Left ventricle myocardium inferior (tissue), 1 donor: ENCODE measurements around the gene PAX6. TPM values are rescaled to one million over a fixed set of nuclear protein-coding genes. Genes with fewer than 3 reads are reported as not detected.

Experiments used
- DNase-seq: peaks from one replicate; pipeline ENCODE4 v3.0.0-alpha.2; 2020
- H3K27ac ChIP-seq: fragments of 200-600 bp; replicated peaks from 2 replicates; pipeline ENCODE4 v1.8.0; 2021
- H3K27me3 ChIP-seq: fragments of 200-600 bp; 2 replicates; pipeline ENCODE4 v1.8.0; 2021; ENCODE audit warnings: low read depth
- H3K36me3 ChIP-seq: fragments of 200-600 bp; 2 replicates; pipeline ENCODE4 v1.8.0; 2021
- H3K4me1 ChIP-seq: fragments of 200-600 bp; 2 replicates; pipeline ENCODE4 v1.8.0; 2021
- H3K4me3 ChIP-seq: fragments of 200-600 bp; 2 replicates; pipeline ENCODE4 v1.8.0; 2021; ENCODE audit warnings: mild to moderate bottlenecking, moderate library complexity
- H3K9me3 ChIP-seq: fragments of 200-600 bp; replicated peaks from 2 replicates; pipeline ENCODE4 v1.8.0; 2021
- CTCF ChIP-seq: fragments of 200-600 bp; IDR thresholded peaks from 2 replicates; pipeline ENCODE4 v1.8.0; 2021; ENCODE audit warnings: antibody characterized with exemption, mild to moderate bottlenecking, borderline replicate concordance
- intact Hi-C: fragments of 100-400 bp; cut with micrococcal nuclease; formaldehyde crosslinking; loops from one replicate; pipeline ENCODE4 v1.11.0; 2022
- total RNA-seq: library from RNA; stranded (reverse); fragmentation: NEBNext Ultra II Directional; extraction: Animal tissue kit (Norgen Biotek cat#: 25700); gene quantifications from one replicate; pipeline ENCODE4 v1.2.1, GENCODE V29; 2021
- donor health status: DM: no; HTN: yes; CAD: no; lungs with severe emphysema.

Gene PAX6
- total RNA-seq, 1 donor from 2014 or later = not detected

GRCh38 chr11:31800398-31801265, 10.5 kb downstream of the PAX6 start:
- H3K4me3 ChIP-seq = no peak overlapping the region
- no peak for DNase-seq
- H3K27ac ChIP-seq = no peak overlapping the region
- no peak for TF ChIP-seq CTCF
- H3K27me3 ChIP-seq = peaks cover 100% of the 10 kb centered on the region
- H3K4me1 ChIP-seq = peaks cover 48% of the 10 kb centered on the region
- H3K9me3 ChIP-seq = no peaks in the 10 kb centered on the region
- intact Hi-C loops = no loop called here
- no peaks in the 10 kb centered on the region for H3K36me3 ChIP-seq

GRCh38 chr11:31799435-31800397, 11.4 kb downstream of the PAX6 start:
- Histone ChIP-seq H3K27me3 (peaks cover 100% of the 10 kb centered on the region), H3K36me3 (no peaks in the 10 kb centered on the region), H3K9me3 (no peaks in the 10 kb centered on the region), H3K27ac (no peak overlapping the region), H3K4me1 (peaks cover 38% of the 10 kb centered on the region), H3K4me3 (peak overlapping the region; percentile 45)
- no peak for TF ChIP-seq CTCF
- no peak for DNase-seq
- intact Hi-C loops = no loop called here

DNA sequence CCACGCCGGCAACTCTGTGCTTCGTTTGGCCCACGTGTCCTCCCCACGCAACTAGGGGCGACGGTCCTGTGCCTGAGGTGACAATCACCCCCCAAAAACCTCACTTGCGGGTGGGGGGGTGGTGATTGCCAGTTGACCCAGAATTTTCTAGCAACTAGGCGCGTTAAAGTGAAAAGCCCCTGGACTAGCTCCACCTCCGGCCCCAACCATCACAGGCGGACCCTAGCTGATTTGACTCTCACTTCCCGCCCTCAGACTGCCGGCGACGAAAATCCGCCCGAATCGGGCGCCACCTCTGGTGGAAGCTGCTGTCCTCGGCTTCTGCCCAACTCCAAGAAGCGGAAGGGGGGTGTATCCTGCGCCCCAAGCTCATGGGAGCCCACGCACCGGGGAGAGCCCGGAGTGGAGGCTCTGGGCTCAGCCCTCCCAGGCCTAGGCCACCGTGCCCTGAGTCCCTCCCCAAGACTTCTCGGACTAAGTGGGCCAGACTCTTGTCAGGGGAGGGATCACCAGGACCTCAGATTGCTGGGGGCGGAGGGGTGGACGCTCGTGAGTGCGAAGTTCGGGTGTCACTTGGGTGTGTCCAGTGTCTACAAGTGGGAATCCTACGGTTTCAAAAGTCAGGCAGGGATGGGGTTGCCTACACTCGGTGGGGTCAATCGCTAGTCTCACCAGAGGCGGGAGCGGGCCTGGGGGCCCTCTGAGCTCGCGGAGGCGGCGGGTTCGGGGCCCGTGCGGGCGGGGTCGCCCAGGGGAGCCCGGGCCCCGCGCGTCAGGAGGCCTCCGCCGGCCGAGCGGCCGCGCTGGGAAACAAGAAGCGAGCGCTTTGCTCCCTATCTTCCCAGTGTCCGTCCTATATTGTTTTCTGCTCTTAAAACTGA, 12.3 kb downstream of the PAX6 start:
- Histone ChIP-seq H3K4me3 (peak overlapping the region; percentile 45), H3K27me3 (peaks cover 96% of the 10 kb centered on the region), H3K36me3 (no peaks in the 10 kb centered on the region), H3K27ac (no peak overlapping the region), H3K4me1 (peaks cover 30% of the 10 kb centered on the region), H3K9me3 (no peaks in the 10 kb centered on the region)
- no peak for DNase-seq
- intact Hi-C loops = no loop called here
- no peak for TF ChIP-seq CTCF

- intact Hi-C loops = no loop called here
- Histone ChIP-seq H3K4me1 (peaks cover 30% of the 10 kb centered on the region), H3K36me3 (no peaks in the 10 kb centered on the region), H3K9me3 (no peaks in the 10 kb centered on the region), H3K4me3 (peak overlapping the region; percentile 45), H3K27me3 (peaks cover 96% of the 10 kb centered on the region), H3K27ac (no peak overlapping the region)
- no peak for DNase-seq
- no peak for TF ChIP-seq CTCF
These were observed 13.0 kb downstream of the PAX6 start for GRCh38 chr11:31798057-31798553.
